Astrocyte (in vitro differentiated cells and primary cell): ENCODE measurements around the gene NCF2. TPM values are rescaled to one million over a fixed set of nuclear protein-coding genes. Genes with fewer than 3 reads are reported as not detected.
"Not testable (repeated sequence)": the region's sequence is repeated elsewhere in the genome, so short reads cannot be mapped to it uniquely, and the experiment has no call there.

Experiments used
- DNase-seq: peaks from one replicate; pipeline ENCODE4 v3.0.0-alpha.2; 2010; ENCODE audit warnings: low read depth
- FAIRE-seq: peaks from 2 replicates; lab custom pipeline; 2011; peaks lifted over from hg19 to GRCh38; lab: Jason Lieb, UNC
- H2AFZ ChIP-seq: 2 replicates; pipeline ENCODE4 v1.6.0; 2012; ENCODE audit warnings: low read depth, low read length, inconsistent platforms
- H3K27ac ChIP-seq: 2 replicates; pipeline ENCODE4 v1.5.1; 2011; ENCODE audit warnings: low read depth, low read length, inconsistent platforms
- H3K27me3 ChIP-seq: 2 replicates; pipeline ENCODE4 v1.6.0; 2011; ENCODE audit warnings: low read length, inconsistent platforms; ENCODE audit not compliant: insufficient read depth
- H3K36me3 ChIP-seq: 2 replicates; pipeline ENCODE4 v1.5.1; 2011; ENCODE audit warnings: low read length, inconsistent platforms; ENCODE audit not compliant: insufficient read depth
- H3K4me1 ChIP-seq: 2 replicates; pipeline ENCODE4 v1.5.1; 2011; ENCODE audit warnings: low read length, inconsistent platforms; ENCODE audit not compliant: insufficient read depth
- H3K4me2 ChIP-seq: 2 replicates; pipeline ENCODE4 v1.6.0; 2012; ENCODE audit warnings: low read length, inconsistent platforms
- H3K4me3 ChIP-seq: 2 replicates; pipeline ENCODE4 v1.5.1; 2011; ENCODE audit warnings: low read depth, mild to moderate bottlenecking, low read length, inconsistent platforms; ENCODE audit not compliant: insufficient read depth
- H3K79me2 ChIP-seq: 2 replicates; pipeline ENCODE4 v1.6.0; 2012; ENCODE audit warnings: mild to moderate bottlenecking, low read length, inconsistent platforms; ENCODE audit not compliant: insufficient read depth
- H3K9ac ChIP-seq: 2 replicates; pipeline ENCODE4 v1.6.0; 2012; ENCODE audit warnings: mild to moderate bottlenecking, low read length, inconsistent platforms
- H3K9me3 ChIP-seq: 2 replicates; pipeline ENCODE4 v1.5.1; 2012; ENCODE audit warnings: low read depth, mild to moderate bottlenecking, low read length, inconsistent platforms; ENCODE audit not compliant: insufficient read depth
- H4K20me1 ChIP-seq: 2 replicates; pipeline ENCODE4 v1.6.0; 2012; ENCODE audit warnings: low read length, inconsistent platforms; ENCODE audit not compliant: insufficient read depth
- H3K27ac Mint-ChIP-seq: one replicate; pipeline ENCODE4 v1.8.0; 2021; ENCODE audit warnings: mild to moderate bottlenecking, mixed read lengths; ENCODE audit not compliant: unreplicated experiment
- H3K27me3 Mint-ChIP-seq: one replicate; pipeline ENCODE4 v1.8.0; 2021; ENCODE audit warnings: low read depth, mixed read lengths; ENCODE audit not compliant: unreplicated experiment
- H3K36me3 Mint-ChIP-seq: one replicate; pipeline ENCODE4 v1.8.0; 2021; ENCODE audit warnings: low read depth, mixed read lengths; ENCODE audit not compliant: unreplicated experiment
- H3K4me1 Mint-ChIP-seq: one replicate; pipeline ENCODE4 v1.8.0; 2021; ENCODE audit warnings: low read depth, mixed read lengths; ENCODE audit not compliant: unreplicated experiment
- H3K4me3 Mint-ChIP-seq: one replicate; pipeline ENCODE4 v1.8.0; 2021; ENCODE audit warnings: mild to moderate bottlenecking, moderate library complexity, mixed read lengths; ENCODE audit not compliant: unreplicated experiment
- H3K9me3 Mint-ChIP-seq: one replicate; pipeline ENCODE4 v1.8.0; 2021; ENCODE audit warnings: mild to moderate bottlenecking, mixed read lengths; ENCODE audit not compliant: unreplicated experiment
- CTCF ChIP-seq: IDR thresholded peaks from 2 replicates; pipeline ENCODE4 v1.5.1; 2011; ENCODE audit warnings: low read depth, mild to moderate bottlenecking, inconsistent platforms, low read length, moderate library complexity; ENCODE audit not compliant: insufficient read depth
- EZH2 ChIP-seq: IDR thresholded peaks from 2 replicates; pipeline ENCODE4 v1.6.1; 2012; ENCODE audit warnings: mild to moderate bottlenecking, low read length, inconsistent platforms; ENCODE audit not compliant: insufficient read depth
- total RNA-seq: library from RNA; stranded (reverse); gene quantifications from 2 replicates; pipeline ENCODE4 v1.2.1, GENCODE V29; 2021

The NCF2 gene
- total RNA-seq, 1 donor from 2014 or later: 4.3 TPM

GRCh38 chr1:183630748-183631147 lies 40.5 kb upstream of the NCF2 start:
- H3K27ac ChIP-seq: no peak overlapping the region
- no peaks in the 10 kb centered on the region for H3K9me3 ChIP-seq
- no peak for FAIRE-seq
- H3K27me3 Mint-ChIP-seq: no peaks in the 10 kb centered on the region
- H3K4me3 ChIP-seq: no peak overlapping the region
- H3K4me1 ChIP-seq: peaks cover 20% of the 10 kb centered on the region
- DNase-seq: peak; percentile 40
- H3K36me3 ChIP-seq: peaks cover 49% of the 10 kb centered on the region
- H3K4me1 Mint-ChIP-seq: peaks cover 12% of the 10 kb centered on the region
- no peak overlapping the region for H2AFZ ChIP-seq
- peak overlapping the region; percentile 1 for H3K27ac Mint-ChIP-seq
- peaks cover 85% of the 10 kb centered on the region for H3K79me2 ChIP-seq
- peaks cover 59% of the 10 kb centered on the region for H4K20me1 ChIP-seq
- TF ChIP-seq EZH2 (no peak), CTCF (no peak)
- peaks cover 3% of the 10 kb centered on the region for H3K36me3 Mint-ChIP-seq
- peak overlapping the region; percentile 17 for H3K9ac ChIP-seq
- peak overlapping the region; percentile 85 for H3K4me2 ChIP-seq
- peak overlapping the region; percentile 51 for H3K4me3 Mint-ChIP-seq
- no peaks in the 10 kb centered on the region for H3K27me3 ChIP-seq
- H3K9me3 Mint-ChIP-seq: no peaks in the 10 kb centered on the region

- no peak for FAIRE-seq
- H3K27ac ChIP-seq: no peak overlapping the region
Observed at GRCh38 chr1:183628537-183628936, 38.3 kb upstream of the NCF2 start.

GRCh38 chr1:183626236-183626635 lies 36.0 kb upstream of the NCF2 start:
- H3K36me3 Mint-ChIP-seq, H3K27me3 ChIP-seq, H3K27ac ChIP-seq, H3K4me3 ChIP-seq, H3K9ac ChIP-seq, H3K4me2 ChIP-seq, H3K4me1 ChIP-seq, DNase-seq, H3K27ac Mint-ChIP-seq, H3K4me3 Mint-ChIP-seq, H2AFZ ChIP-seq, H3K27me3 Mint-ChIP-seq, H3K9me3 ChIP-seq, FAIRE-seq, H3K9me3 Mint-ChIP-seq: not testable (repeated sequence)
- Histone ChIP-seq H3K79me2 (peaks cover 42% of the 10 kb centered on the region), H3K36me3 (peaks cover 57% of the 10 kb centered on the region), H4K20me1 (peaks cover 61% of the 10 kb centered on the region)
- peaks cover 22% of the 10 kb centered on the region for H3K4me1 Mint-ChIP-seq

More at GRCh38 chr1:183628537-183628936, 38.3 kb upstream of the NCF2 start:
- H3K9me3 ChIP-seq: no peaks in the 10 kb centered on the region
- H3K4me3 ChIP-seq: no peak overlapping the region
- Mint-ChIP-seq H3K27ac (no peak overlapping the region), H3K4me3 (no peak overlapping the region), H3K4me1 (peaks cover 12% of the 10 kb centered on the region), H3K9me3 (no peaks in the 10 kb centered on the region), H3K27me3 (no peaks in the 10 kb centered on the region), H3K36me3 (peaks cover 3% of the 10 kb centered on the region)
- H3K27me3 ChIP-seq: no peaks in the 10 kb centered on the region
- no peak for DNase-seq
- H3K36me3 ChIP-seq: peaks cover 64% of the 10 kb centered on the region
- H4K20me1 ChIP-seq: peaks cover 71% of the 10 kb centered on the region
- no peak overlapping the region for H3K9ac ChIP-seq
- H2AFZ ChIP-seq: no peak overlapping the region
- TF ChIP-seq CTCF: no peak
- H3K4me2 ChIP-seq: peak overlapping the region; percentile 4
- peaks cover 20% of the 10 kb centered on the region for H3K4me1 ChIP-seq
- peaks cover 65% of the 10 kb centered on the region for H3K79me2 ChIP-seq
